CD14-positive monocyte (primary cell): ENCODE data around the gene FOXP1. TPM values are rescaled to one million over a fixed set of nuclear protein-coding genes. Genes with fewer than 3 reads are reported as not detected.

Experiments
- DNase-seq, 3 donors: peaks; one replicate each; pipeline ENCODE4 v3.0.0-alpha.2; 2011 to 2022
- H2AFZ ChIP-seq: 2 replicates; pipeline ENCODE4 v1.6.0; 2012; ENCODE audit warnings: mild to moderate bottlenecking, low read depth, low read length, inconsistent platforms; ENCODE audit not compliant: insufficient read depth, poor library complexity, severe bottlenecking
- H3K27ac ChIP-seq, 2 donors: 1 replicate in 1 of 2; 2 replicates in 1 of 2; pipeline ENCODE4 v1.5.1; 2012 to 2013; ENCODE audit warnings: low read length in 2 of 2, control low read depth in 1 of 2, inconsistent platforms in 1 of 2, low read depth in 1 of 2, mild to moderate bottlenecking in 1 of 2
- H3K27me3 ChIP-seq, 2 donors: one replicate each; pipeline versions ENCODE4 v1.6.0 to v1.6.1; 2011 to 2013; ENCODE audit warnings: low read length in 2 of 2; ENCODE audit not compliant: control insufficient read depth in 2 of 2, insufficient read depth in 2 of 2
- H3K36me3 ChIP-seq, 2 donors: replicated peaks in 1 of 2; 1 replicate in 1 of 2; 2 replicates in 1 of 2; pipeline versions ENCODE4 v1.5.1 to v1.6.1; 2012 to 2013; ENCODE audit warnings: low read length in 2 of 2, control low read depth in 1 of 2, inconsistent platforms in 1 of 2, mild to moderate bottlenecking in 1 of 2; ENCODE audit not compliant: insufficient read depth in 2 of 2, control insufficient read depth in 1 of 2
- H3K4me1 ChIP-seq, 2 donors: 1 replicate in 1 of 2; 2 replicates in 1 of 2; pipeline versions ENCODE4 v1.5.1 to v1.6.1; 2012 to 2013; ENCODE audit warnings: low read length in 2 of 2, control low read depth in 1 of 2, inconsistent platforms in 1 of 2, mild to moderate bottlenecking in 1 of 2, moderate library complexity in 1 of 2; ENCODE audit not compliant: insufficient read depth in 2 of 2, control insufficient read depth in 1 of 2
- H3K4me2 ChIP-seq: replicated peaks from 2 replicates; pipeline ENCODE3; 2012; ENCODE audit warnings: low read length, moderate library complexity, mild to moderate bottlenecking; ENCODE audit not compliant: poor library complexity, severe bottlenecking; ENCODE audit errors: extremely low read depth
- H3K4me3 ChIP-seq, 3 experiments: fragments of 200-600 bp in 1 of 3; sonication (generic) in 1 of 3; replicated peaks in 1 of 3; 1 replicate in 2 of 3; 2 replicates in 1 of 3; pipeline ENCODE4 v1.5.1; 2011 to 2013; ENCODE audit warnings: low read length in 3 of 3, mild to moderate bottlenecking in 3 of 3, control low read depth in 2 of 3, low read depth in 2 of 3, inconsistent platforms in 1 of 3, moderate library complexity in 1 of 3
- H3K79me2 ChIP-seq: 2 replicates; pipeline ENCODE4 v1.6.0; 2012; ENCODE audit warnings: mild to moderate bottlenecking, control low read depth, inconsistent platforms, low read length, moderate library complexity; ENCODE audit not compliant: insufficient read depth
- H3K9ac ChIP-seq: 2 replicates; pipeline ENCODE4 v1.6.0; 2017; ENCODE audit warnings: low read length, mild to moderate bottlenecking; ENCODE audit not compliant: insufficient read depth, poor library complexity, severe bottlenecking
- H3K9me3 ChIP-seq, 2 donors: replicated peaks in 1 of 2; 1 replicate in 1 of 2; 2 replicates in 1 of 2; pipeline versions ENCODE4 v1.5.1 to v1.6.1; 2012 to 2013; ENCODE audit warnings: low read length in 2 of 2, control low read depth in 1 of 2; ENCODE audit not compliant: control insufficient read depth in 1 of 2, insufficient read depth in 1 of 2
- H4K20me1 ChIP-seq: 2 replicates; pipeline ENCODE4 v1.6.0; 2012; ENCODE audit warnings: mild to moderate bottlenecking, low read length, control low read depth, moderate library complexity; ENCODE audit not compliant: insufficient read depth
- H3K27ac Mint-ChIP-seq, 7 donors: one replicate each; pipeline ENCODE4 v1.8.0; 2020; ENCODE audit warnings: mild to moderate bottlenecking in 7 of 7, mixed read lengths in 7 of 7, moderate library complexity in 6 of 7, inconsistent platforms in 2 of 7
- H3K27me3 Mint-ChIP-seq, 3 donors: one replicate each; pipeline ENCODE4 v1.8.0; 2021 to 2022; ENCODE audit warnings: low read depth in 3 of 3, mild to moderate bottlenecking in 3 of 3, mixed read lengths in 3 of 3, moderate library complexity in 3 of 3, inconsistent platforms in 1 of 3
- H3K36me3 Mint-ChIP-seq, 2 donors: one replicate each; pipeline ENCODE4 v1.8.0; 2020; ENCODE audit warnings: mixed read lengths in 2 of 2, inconsistent platforms in 1 of 2, mild to moderate bottlenecking in 1 of 2
- H3K4me1 Mint-ChIP-seq: one replicate; pipeline ENCODE4 v1.8.0; 2020; ENCODE audit warnings: mild to moderate bottlenecking, mixed read lengths
- H3K4me3 Mint-ChIP-seq, 2 donors: one replicate each; pipeline ENCODE4 v1.8.0; 2020; ENCODE audit warnings: mild to moderate bottlenecking in 2 of 2, mixed read lengths in 2 of 2, moderate library complexity in 1 of 2
- H3K9me3 Mint-ChIP-seq, 7 donors: one replicate each; pipeline ENCODE4 v1.8.0; 2020 to 2022; ENCODE audit warnings: mixed read lengths in 7 of 7, mild to moderate bottlenecking in 6 of 7, moderate library complexity in 6 of 7, inconsistent platforms in 2 of 7
- WGBS: methylation state at CpG from one replicate; pipeline ENCODE4 v1.1.5; 2013; ENCODE audit warnings: missing lambda C conversion rate; ENCODE audit not compliant: insufficient coverage; 5-methylcytosine and 5-hydroxymethylcytosine counted together
- intact Hi-C, 2 donors: fragments of 100-400 bp; cut with micrococcal nuclease; formaldehyde crosslinking; loops; one replicate each; pipeline versions ENCODE4 v1.15.0 to v1.15.1; 2023
- polyA plus RNA-seq, 3 donors: library from polyadenylated mRNA; depleted of rRNA in 1 of 3; unstranded in 2 of 3; stranded (reverse) in 1 of 3; fragments of 300-500 nt in 2 of 3; fragments of >200 nt in 1 of 3; fragmentation: Illumina TruSeq in 2 of 3; gene quantifications; 1 replicate in 2 of 3; 2 replicates in 1 of 3; pipeline ENCODE4 v1.2.3, GENCODE V29; 2012 to 2021
- TF ChIP-seq, protein P1 (sequence below): fragments of 200-600 bp; IDR thresholded peaks from one replicate; pipeline ENCODE4 v1.8.0; 2022; ENCODE audit warnings: antibody characterized with exemption, mild to moderate bottlenecking

Gene FOXP1
- polyA plus RNA-seq, 3 donors: 25.7 to 42.6 (median 27.8) TPM

DNA sequence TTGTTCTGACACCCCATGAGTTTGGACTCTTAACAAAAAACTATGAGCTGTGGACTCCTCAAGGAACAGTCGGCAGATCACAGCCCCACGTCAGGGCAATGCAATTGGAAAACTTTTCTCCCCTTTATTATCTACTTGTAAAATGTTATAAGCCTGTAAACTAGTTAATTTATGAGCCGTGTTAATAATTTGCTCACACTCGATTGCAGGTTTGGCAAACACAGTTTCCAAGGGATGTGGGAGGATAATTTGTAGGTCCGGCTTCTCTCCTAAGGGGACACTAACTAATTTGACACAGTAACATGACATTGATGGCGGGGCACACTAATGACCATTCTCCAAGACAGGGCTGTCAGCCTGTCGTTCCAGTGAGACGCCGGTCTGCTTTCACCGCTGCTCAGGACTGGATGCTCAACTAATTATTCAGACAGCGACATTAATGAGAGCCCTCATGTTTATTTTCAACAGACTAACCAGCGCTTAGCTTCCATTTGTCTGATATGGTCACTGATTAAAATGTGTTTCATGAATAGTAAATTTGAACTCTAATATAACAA, 222.1 kb downstream of the FOXP1 start:
- Histone ChIP-seq H3K4me3 (no peak overlapping the region), H3K4me2 (no peak overlapping the region), H3K9me3 (no peaks in the 10 kb centered on the region), H3K36me3 (peaks cover 15 to 25% of the 10 kb centered on the region in 2 donors), H4K20me1 (peaks cover 74% of the 10 kb centered on the region), H3K27ac (no peak overlapping the region), H3K4me1 (no peaks in the 10 kb centered on the region), H3K27me3 (no peaks in the 10 kb centered on the region), H2AFZ (no peak overlapping the region), H3K79me2 (peaks cover 36% of the 10 kb centered on the region), H3K9ac (no peak overlapping the region)
- Mint-ChIP-seq H3K27me3 (no peaks in the 10 kb centered on the region), H3K9me3 (no peaks in the 10 kb centered on the region), H3K4me3 (no peak overlapping the region), H3K4me1 (no peaks in the 10 kb centered on the region), H3K27ac (no peak overlapping the region), H3K36me3 (peaks cover 14 to 27% of the 10 kb centered on the region in 2 donors)
- DNase-seq: no peak
- 100% methylated on average over 1 of the region's 12 CpGs for WGBS
- TF ChIP-seq, protein P1, sequence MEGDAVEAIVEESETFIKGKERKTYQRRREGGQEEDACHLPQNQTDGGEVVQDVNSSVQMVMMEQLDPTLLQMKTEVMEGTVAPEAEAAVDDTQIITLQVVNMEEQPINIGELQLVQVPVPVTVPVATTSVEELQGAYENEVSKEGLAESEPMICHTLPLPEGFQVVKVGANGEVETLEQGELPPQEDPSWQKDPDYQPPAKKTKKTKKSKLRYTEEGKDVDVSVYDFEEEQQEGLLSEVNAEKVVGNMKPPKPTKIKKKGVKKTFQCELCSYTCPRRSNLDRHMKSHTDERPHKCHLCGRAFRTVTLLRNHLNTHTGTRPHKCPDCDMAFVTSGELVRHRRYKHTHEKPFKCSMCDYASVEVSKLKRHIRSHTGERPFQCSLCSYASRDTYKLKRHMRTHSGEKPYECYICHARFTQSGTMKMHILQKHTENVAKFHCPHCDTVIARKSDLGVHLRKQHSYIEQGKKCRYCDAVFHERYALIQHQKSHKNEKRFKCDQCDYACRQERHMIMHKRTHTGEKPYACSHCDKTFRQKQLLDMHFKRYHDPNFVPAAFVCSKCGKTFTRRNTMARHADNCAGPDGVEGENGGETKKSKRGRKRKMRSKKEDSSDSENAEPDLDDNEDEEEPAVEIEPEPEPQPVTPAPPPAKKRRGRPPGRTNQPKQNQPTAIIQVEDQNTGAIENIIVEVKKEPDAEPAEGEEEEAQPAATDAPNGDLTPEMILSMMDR: no peak
- intact Hi-C loops: no loop called here

GRCh38 chr3:71360764-71361163, 222.8 kb downstream of the FOXP1 start:
- TF ChIP-seq, protein P1: no peak
- H3K9ac ChIP-seq: no peak overlapping the region
- H4K20me1 ChIP-seq: peaks cover 76% of the 10 kb centered on the region
- Mint-ChIP-seq H3K4me1 (no peaks in the 10 kb centered on the region), H3K9me3 (no peaks in the 10 kb centered on the region), H3K27me3 (no peaks in the 10 kb centered on the region), H3K4me3 (no peak overlapping the region), H3K27ac (no peak overlapping the region), H3K36me3 (peaks cover 16 to 31% of the 10 kb centered on the region in 2 donors)
- no peak for DNase-seq
- intact Hi-C loops: no loop called here
- no peaks in the 10 kb centered on the region for H3K9me3 ChIP-seq
- H3K27ac ChIP-seq: no peak overlapping the region
- no peaks in the 10 kb centered on the region for H3K4me1 ChIP-seq
- peaks cover 36% of the 10 kb centered on the region for H3K79me2 ChIP-seq
- peaks cover 16 to 28% of the 10 kb centered on the region in 2 donors for H3K36me3 ChIP-seq
- H2AFZ ChIP-seq: no peak overlapping the region
- no peak overlapping the region for H3K4me2 ChIP-seq
- no peak overlapping the region for H3K4me3 ChIP-seq
- no peaks in the 10 kb centered on the region for H3K27me3 ChIP-seq
- 62% methylated on average over 2 of the region's 2 CpGs for WGBS
